H7 (cell line): ENCODE results near the gene ICAM3. TPM values are rescaled to one million over a fixed set of nuclear protein-coding genes. Genes with fewer than 3 reads are reported as not detected.

Source experiments
- DNase-seq: peaks from one replicate; pipeline ENCODE4 v3.0.0; 2012
- H3K27me3 ChIP-seq: 2 replicates; pipeline ENCODE4 v1.6.0; 2011; ENCODE audit warnings: mild to moderate bottlenecking, low read length; ENCODE audit not compliant: control insufficient read depth, insufficient read depth
- H3K36me3 ChIP-seq: replicated peaks from 2 replicates; pipeline ENCODE4 v1.5.1; 2011; ENCODE audit warnings: low read length; ENCODE audit not compliant: control insufficient read depth, insufficient read depth
- H3K4me3 ChIP-seq: 2 replicates; pipeline ENCODE4 v1.5.1; 2011; ENCODE audit warnings: low read depth, mild to moderate bottlenecking, control low read depth, low read length, moderate library complexity; ENCODE audit not compliant: insufficient read depth
- total RNA-seq: library from RNA; depleted of rRNA; stranded (reverse); fragments of >200 nt; shearing (Covaris generic); gene quantifications from 2 replicates; pipeline ENCODE4 v1.2.3, GENCODE V29; 2014

ICAM3 gene
- total RNA-seq, 1 experiment from 2014 or later = 15.2 TPM

GRCh38 chr19:10318807-10319682, 20.4 kb downstream of the ICAM3 start:
- Histone ChIP-seq H3K4me3 (no peak overlapping the region), H3K27me3 (no peaks in the 10 kb centered on the region), H3K36me3 (peaks cover 24% of the 10 kb centered on the region)
- no peak for DNase-seq

- Histone ChIP-seq H3K4me3 (no peak overlapping the region), H3K27me3 (no peaks in the 10 kb centered on the region), H3K36me3 (peaks cover 22% of the 10 kb centered on the region)
- no peak for DNase-seq
Observed at GRCh38 chr19:10317857-10318462, 21.5 kb downstream of the ICAM3 start.

- H3K4me3 ChIP-seq = no peak overlapping the region
- peaks cover 19% of the 10 kb centered on the region for H3K36me3 ChIP-seq
- H3K27me3 ChIP-seq = no peaks in the 10 kb centered on the region
- DNase-seq = peak; percentile 60
Observed at GRCh38 chr19:10317045-10317856, 22.2 kb downstream of the ICAM3 start.

GRCh38 chr19:10316229-10317044, 23.0 kb downstream of the ICAM3 start:
- peak; percentile 72 for DNase-seq
- Histone ChIP-seq H3K36me3 (peaks cover 14% of the 10 kb centered on the region), H3K4me3 (no peak overlapping the region)

GRCh38 chr19:10315335-10316214, 23.8 kb downstream of the ICAM3 start, which contains the start of gene FDX2:
Gene FDX2, minus strand, starts transcription at chr19:10316015. Its CDS starts 19 bp downstream, at chr19:10315996.
- peak; percentile 97 for DNase-seq
- Histone ChIP-seq H3K36me3 (peaks cover 14% of the 10 kb centered on the region), H3K4me3 (peak within 1 kb of the TSS; percentile 89), H3K27me3 (no peaks in the 10 kb centered on the region)

More at GRCh38 chr19:10316229-10317044, 23.0 kb downstream of the ICAM3 start:
- H3K27me3 ChIP-seq = no peaks in the 10 kb centered on the region

- Histone ChIP-seq H3K27me3 (no peaks in the 10 kb centered on the region), H3K36me3 (no peaks in the 10 kb centered on the region; the same call in 1 of the 2 replicates), H3K4me3 (no peak within 1 kb of the TSS)
- DNase-seq = peak; percentile 47
Observed at GRCh38 chr19:10309423-10309822, 30.0 kb downstream of the ICAM3 start, which contains the start of gene ZGLP1. Gene ZGLP1, minus strand, starts transcription at chr19:10309815.

- Histone ChIP-seq H3K36me3 (no peaks in the 10 kb centered on the region; the same call in 1 of the 2 replicates), H3K4me3 (no peak overlapping the region), H3K27me3 (no peaks in the 10 kb centered on the region)
- no peak for DNase-seq
Observed at GRCh38 chr19:10306327-10306726, 33.1 kb downstream of the ICAM3 start.

- no peak overlapping the region for H3K4me3 ChIP-seq
- no peaks in the 10 kb centered on the region for H3K27me3 ChIP-seq
- no peak for DNase-seq
- H3K36me3 ChIP-seq = no peaks in the 10 kb centered on the region
Observed at GRCh38 chr19:10305139-10305806, 34.2 kb downstream of the ICAM3 start.

GRCh38 chr19:10299545-10300458, 39.6 kb downstream of the ICAM3 start:
- DNase-seq = peak; percentile 23
- Histone ChIP-seq H3K36me3 (no peaks in the 10 kb centered on the region), H3K4me3 (no peak overlapping the region), H3K27me3 (peaks cover 25% of the 10 kb centered on the region)

GRCh38 chr19:10295847-10296591, 43.4 kb downstream of the ICAM3 start:
- Histone ChIP-seq H3K27me3 (peaks cover 62% of the 10 kb centered on the region), H3K4me3 (peak overlapping the region; percentile 40), H3K36me3 (no peaks in the 10 kb centered on the region)
- peak; percentile 93 for DNase-seq

- H3K4me3 ChIP-seq = peak overlapping the region; percentile 40; the same call in 1 of the 2 replicates
- peak; percentile 90 for DNase-seq
Observed at GRCh38 chr19:10295305-10295846, 44.0 kb downstream of the ICAM3 start.

More at GRCh38 chr19:10295305-10295846, 44.0 kb downstream of the ICAM3 start:
- no peaks in the 10 kb centered on the region for H3K36me3 ChIP-seq
- H3K27me3 ChIP-seq = peaks cover 68% of the 10 kb centered on the region
